HepG2 (cell line): ENCODE measurements around the gene C1QL4. TPM values are rescaled to one million over a fixed set of nuclear protein-coding genes. Genes with fewer than 3 reads are reported as not detected.

ENCODE experiments used
- AGO1 ChIP-seq: fragments of 200-400 bp; formaldehyde crosslinking; IDR thresholded peaks from 2 replicates; pipeline ENCODE4 v1.6.1; 2017; ENCODE audit warnings: mild to moderate bottlenecking, low read depth, low read length, moderate library complexity; ENCODE audit not compliant: poor library complexity, severe bottlenecking
- GPN1 ChIP-seq: sonication (generic); formaldehyde crosslinking; IDR thresholded peaks from 2 replicates; pipeline ENCODE4 v1.5.1; 2020; ENCODE audit warnings: missing genetic modification reagents, borderline replicate concordance
- HDAC1 ChIP-seq: sonication (generic); formaldehyde crosslinking; IDR thresholded peaks from 2 replicates; pipeline ENCODE4 v1.5.1; 2020; ENCODE audit warnings: mild to moderate bottlenecking, missing genetic modification reagents
- HNRNPK ChIP-seq: fragments of 200-400 bp; formaldehyde crosslinking; IDR thresholded peaks from 2 replicates; pipeline ENCODE4 v1.6.1; 2018; ENCODE audit warnings: low read length, low read depth, moderate library complexity, mild to moderate bottlenecking; ENCODE audit not compliant: poor library complexity, severe bottlenecking
- IKZF4 ChIP-seq: sonication (generic); formaldehyde crosslinking; IDR thresholded peaks from 2 replicates; pipeline ENCODE4 v1.5.1; 2020; ENCODE audit warnings: borderline replicate concordance, mild to moderate bottlenecking, low read depth, missing genetic modification reagents; ENCODE audit errors: not compliant biosample characterization
- KAT2B ChIP-seq: fragments of 150-350 bp; IDR thresholded peaks from 2 replicates; pipeline ENCODE4 v1.6.1; 2014; ENCODE audit warnings: low read depth, low read length, borderline replicate concordance
- KDM5B ChIP-seq: sonication (generic); formaldehyde crosslinking; IDR thresholded peaks from 2 replicates; pipeline ENCODE4 v1.4.0; 2020; ENCODE audit warnings: missing genetic modification reagents, mild to moderate bottlenecking, borderline replicate concordance
- NR2C2 ChIP-seq: sonication (generic); formaldehyde crosslinking; IDR thresholded peaks from 2 replicates; pipeline ENCODE4 v1.4.0; 2020; ENCODE audit warnings: missing genetic modification reagents, mild to moderate bottlenecking, moderate library complexity, borderline replicate concordance
- PRDM4 ChIP-seq: sonication (generic); formaldehyde crosslinking; IDR thresholded peaks from 2 replicates; pipeline ENCODE4 v1.9.0; 2021; ENCODE audit warnings: missing genetic modification reagents, borderline replicate concordance
- ZBTB43 ChIP-seq: sonication (generic); formaldehyde crosslinking; conservative IDR thresholded peaks from 2 replicates; pipeline ENCODE4 v1.4.0; 2020; ENCODE audit warnings: missing genetic modification reagents
- ZFP90 ChIP-seq: sonication (generic); formaldehyde crosslinking; IDR thresholded peaks from 2 replicates; pipeline ENCODE4 v1.8.0; 2022; ENCODE audit warnings: missing genetic modification reagents, mild to moderate bottlenecking, inconsistent platforms, borderline replicate concordance
- ZNF329 ChIP-seq: sonication (generic); formaldehyde crosslinking; IDR thresholded peaks from 2 replicates; pipeline ENCODE4 v1.9.0; 2021; ENCODE audit warnings: low read depth, mild to moderate bottlenecking, missing genetic modification reagents
- ZNF646 ChIP-seq: sonication (generic); formaldehyde crosslinking; IDR thresholded peaks from 2 replicates; pipeline ENCODE4 v1.9.0; 2021; ENCODE audit warnings: mild to moderate bottlenecking, missing genetic modification reagents
- polyA plus RNA-seq, 8 experiments: library from polyadenylated mRNA; depleted of rRNA in 3 of 8; stranded (reverse) in 7 of 8; unstranded in 1 of 8; fragments of >200 nt; fragmentation: Illumina TruSeq in 4 of 8; extraction: Trizol in 4 of 8; gene quantifications; 2 replicates each; pipeline versions ENCODE4 v1.2.1 to v1.2.3, GENCODE V29; 2011 to 2016; ENCODE audit warnings: low read depth in 4 of 8, missing spikeins in 1 of 8, mixed read lengths in 1 of 8; ENCODE audit not compliant: insufficient read depth in 1 of 8
- total RNA-seq, 5 experiments: library from RNA; depleted of rRNA; stranded (reverse); fragments of >200 nt; fragmentation: Illumina TruSeq; extraction: Trizol; gene quantifications; 2 replicates each; pipeline ENCODE4 v1.2.3, GENCODE V29; 2016; ENCODE audit warnings: low read depth in 1 of 5
- TF ChIP-seq, protein P1 (sequence below): sonication (generic); formaldehyde crosslinking; IDR thresholded peaks from 2 replicates; pipeline ENCODE4 v1.4.0; 2020; ENCODE audit warnings: mild to moderate bottlenecking, missing genetic modification reagents, borderline replicate concordance

Gene C1QL4
- total and polyA plus RNA-seq, 2 of the 13 experiments (the other 11 are each of a cell fraction or from before 2014, with no cell fraction given), result 0.03 TPM; not detected in 1

DNA sequence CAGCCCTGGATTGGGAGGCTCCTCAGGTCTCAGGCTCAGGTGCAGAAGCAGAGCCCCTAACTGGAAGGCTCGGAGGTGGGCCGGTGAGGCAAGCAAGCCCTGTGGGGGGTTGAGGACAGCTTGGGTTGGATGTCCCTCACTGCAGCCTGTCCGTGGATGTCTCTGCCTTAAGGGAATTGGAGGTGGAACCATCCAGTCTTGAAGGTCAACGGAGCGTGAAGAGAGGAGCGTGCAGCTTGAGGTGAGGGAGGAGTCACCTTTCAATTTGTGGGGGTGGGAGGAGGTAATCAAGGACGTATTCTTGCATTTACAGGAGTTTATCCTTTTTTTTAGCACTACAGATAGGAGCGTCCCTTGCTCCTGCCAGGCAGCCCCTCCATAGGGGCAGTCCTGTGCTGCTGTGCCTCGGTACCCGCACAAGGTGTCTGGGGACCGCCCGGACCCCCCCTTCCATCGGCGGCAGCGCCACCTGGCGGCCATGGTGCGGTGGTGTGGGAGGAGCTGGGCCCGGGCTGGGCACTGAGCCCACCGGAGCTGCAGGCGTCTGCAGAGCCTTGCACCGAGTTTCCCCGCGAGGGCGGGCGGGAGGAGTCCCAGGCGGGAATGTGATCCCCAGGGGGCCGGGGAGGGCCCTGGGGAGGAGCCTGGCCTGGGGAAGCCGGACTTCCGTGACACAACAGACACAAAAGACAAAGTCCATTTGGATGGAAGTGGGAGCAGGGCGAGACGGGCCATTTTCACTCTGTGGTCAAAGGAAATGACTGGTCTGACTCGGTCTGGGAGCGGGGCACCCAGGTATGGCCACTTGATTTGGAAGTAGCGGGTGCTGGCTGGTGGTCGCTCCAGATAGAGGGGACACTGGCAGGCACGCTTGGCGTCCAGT lies 10.6 kb upstream of the C1QL4 start (continued):
- TF ChIP-seq IKZF4, result no peak
- no peak for TF ChIP-seq GPN1
- TF ChIP-seq, protein P1, sequence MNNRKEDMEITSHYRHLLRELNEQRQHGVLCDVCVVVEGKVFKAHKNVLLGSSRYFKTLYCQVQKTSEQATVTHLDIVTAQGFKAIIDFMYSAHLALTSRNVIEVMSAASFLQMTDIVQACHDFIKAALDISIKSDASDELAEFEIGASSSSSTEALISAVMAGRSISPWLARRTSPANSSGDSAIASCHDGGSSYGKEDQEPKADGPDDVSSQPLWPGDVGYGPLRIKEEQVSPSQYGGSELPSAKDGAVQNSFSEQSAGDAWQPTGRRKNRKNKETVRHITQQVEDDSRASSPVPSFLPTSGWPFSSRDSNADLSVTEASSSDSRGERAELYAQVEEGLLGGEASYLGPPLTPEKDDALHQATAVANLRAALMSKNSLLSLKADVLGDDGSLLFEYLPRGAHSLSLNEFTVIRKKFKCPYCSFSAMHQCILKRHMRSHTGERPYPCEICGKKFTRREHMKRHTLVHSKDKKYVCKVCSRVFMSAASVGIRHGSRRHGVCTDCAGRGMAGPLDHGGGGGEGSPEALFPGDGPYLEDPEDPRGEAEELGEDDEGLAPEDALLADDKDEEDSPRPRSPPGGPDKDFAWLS, result 0 out of 2 replicates have a peak, but pooled peaks have one; percentile 93
- peak; percentile 93 for TF ChIP-seq ZFP90 (CRISPR knock-in tag)
- no peak for TF ChIP-seq ZNF329
- TF ChIP-seq AGO1, result peak; percentile 27
- 0 out of 2 replicates have a peak, but pooled peaks have one; percentile 38 for TF ChIP-seq KDM5B (CRISPR knock-in tag)
- TF ChIP-seq ZBTB43 (CRISPR knock-in tag), result no peak; the same call in 1 of the 2 replicates
- TF ChIP-seq NR2C2 (CRISPR knock-in tag), result peak; percentile 35; the same call in 1 of the 2 replicates
- TF ChIP-seq ZNF646, result peak; percentile 29; the same call in 1 of the 2 replicates
- TF ChIP-seq HDAC1 (CRISPR knock-in tag), result peak; percentile 93
- peak; percentile 32 for TF ChIP-seq HNRNPK
- no peak for TF ChIP-seq KAT2B
- TF ChIP-seq PRDM4 (CRISPR knock-in tag), result no peak
